Stimulated activated naive CD8-positive, alpha-beta T cell treated with anti-CD3 and anti-CD28 coated beads, Interleukin-15, Interleukin-2, amounts not matched to agents 100 U/mL and 50 U/mL, for 24 hours (primary cell): ENCODE results near the gene STAG3.
"Not testable (repeated sequence)": the region's sequence is repeated elsewhere in the genome, so short reads cannot be mapped to it uniquely, and the experiment has no call there.

Source experiments
- ATAC-seq: fragments of 150-1000 bp; cut with Tn5 transposase; one replicate; pipeline ENCODE4 v1.10.0; 2021
- DNase-seq: peaks from one replicate; pipeline ENCODE4 v3.0.0; 2021

The STAG3 gene

DNA sequence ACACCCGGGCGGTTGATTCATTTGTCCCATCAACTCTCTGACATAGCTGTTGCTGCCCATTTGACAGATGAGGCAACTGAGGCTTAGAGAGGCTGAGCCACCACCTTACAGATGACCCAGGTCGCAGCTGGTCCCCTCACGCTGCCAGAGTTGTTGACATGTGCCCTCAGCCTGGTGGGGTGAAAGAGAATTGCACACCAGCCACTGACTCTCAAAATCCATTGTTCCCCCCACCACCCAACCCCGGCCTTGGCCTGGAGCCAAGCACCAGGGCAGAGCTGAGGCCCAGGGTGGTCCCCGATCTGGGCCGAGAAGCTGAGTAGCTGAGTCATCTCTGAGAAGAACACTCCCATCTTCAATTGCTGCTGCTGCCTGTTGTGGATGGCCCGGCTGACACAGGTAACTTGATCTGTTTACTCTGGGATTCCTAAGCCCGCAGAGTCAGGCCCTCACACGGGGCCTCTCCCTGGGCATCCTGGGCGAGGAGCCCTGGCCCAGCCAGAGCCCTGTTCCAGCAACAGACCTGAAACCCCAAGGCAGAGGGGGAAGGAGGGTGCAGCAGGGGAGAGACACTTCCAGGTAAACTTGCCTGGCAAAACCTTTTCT is 69.5 kb downstream of the STAG3 start:
- ATAC-seq, result no peak
- peak; percentile 32 for DNase-seq

DNA sequence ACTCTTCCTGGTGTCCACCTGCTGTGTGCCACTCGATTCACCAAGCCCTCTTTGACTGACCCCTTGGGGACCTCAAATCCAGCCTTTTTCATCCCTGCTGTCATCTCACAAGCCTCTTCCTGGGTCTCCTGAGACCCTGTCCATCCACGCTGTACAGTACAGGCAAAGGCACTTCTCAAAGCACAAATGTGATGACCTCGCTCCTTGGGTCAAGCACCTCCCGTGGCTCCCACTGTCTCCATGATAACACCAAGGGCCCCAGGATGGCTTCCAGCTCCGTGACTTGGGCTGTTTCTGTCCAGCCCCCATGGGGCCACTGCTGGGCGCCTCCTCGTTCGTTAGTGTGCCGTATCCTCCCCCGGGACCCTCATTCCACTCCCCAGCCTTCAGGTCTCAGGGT is 70.8 kb downstream of the STAG3 start:
- ATAC-seq, result no peak
- no peak for DNase-seq

- DNase-seq, result no peak
- no peak for ATAC-seq
Observed at GRCh38 chr7:100257017-100257416, 79.3 kb downstream of the STAG3 start.

DNA sequence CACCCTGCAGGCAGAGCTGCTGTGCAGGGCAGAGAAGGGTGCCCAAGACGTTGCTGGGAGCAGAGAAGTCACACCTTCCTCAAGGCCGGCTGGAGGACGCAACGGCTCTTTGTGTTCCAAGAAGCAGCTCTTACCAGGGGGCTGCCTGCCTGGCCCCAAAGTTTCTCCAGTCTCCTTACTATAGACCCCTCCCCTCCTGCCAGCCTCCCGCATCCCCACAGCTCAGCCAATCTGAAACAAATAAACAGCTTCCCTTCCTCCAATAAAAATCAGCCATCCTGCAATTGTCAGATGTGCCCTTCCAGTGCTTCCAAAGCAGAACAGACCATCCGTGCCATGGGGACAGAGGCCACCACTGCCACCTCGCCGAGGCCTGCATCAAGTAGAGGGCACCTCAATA is 82.3 kb downstream of the STAG3 start:
- not testable (repeated sequence) for DNase-seq, ATAC-seq

DNA sequence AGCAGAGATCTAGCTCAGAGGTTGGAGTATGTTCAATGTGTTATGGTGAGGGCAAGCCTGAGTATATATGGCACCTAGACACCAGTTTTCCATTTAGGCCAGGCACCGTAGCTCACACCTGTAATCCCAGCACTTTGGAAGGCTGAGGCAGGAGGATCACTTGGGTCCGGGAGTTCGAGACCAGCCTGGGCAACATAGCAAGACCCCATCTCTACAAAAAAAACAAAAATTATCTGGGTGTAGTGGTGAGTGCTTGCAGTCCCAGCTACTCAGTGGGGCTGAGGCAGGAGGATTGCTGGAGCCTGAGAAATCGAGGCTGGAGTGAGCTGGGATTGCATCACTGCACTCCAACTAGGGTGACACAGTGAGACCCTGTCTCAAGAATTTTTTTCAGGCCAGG is 85.2 kb downstream of the STAG3 start:
- ATAC-seq, DNase-seq: not testable (repeated sequence)
